ENCODE measurements around the gene TNNI3K. TPM values are rescaled to one million over a fixed set of nuclear protein-coding genes. Genes with fewer than 3 reads are reported as not detected.

The TNNI3K gene
- total RNA-seq, 1 donor from 2014 or later = 3.1 TPM

GRCh38 chr1:74434321-74434720 is 199.1 kb downstream of the TNNI3K start:
- no peak for DNase-seq

- DNase-seq = no peak
Measured at GRCh38 chr1:74436078-74436477, 200.9 kb downstream of the TNNI3K start.

- no peak for DNase-seq
Measured at GRCh38 chr1:74437035-74437434, 201.8 kb downstream of the TNNI3K start.

GRCh38 chr1:74452035-74452434 is 216.8 kb downstream of the TNNI3K start:
- DNase-seq = no peak

- no peak for DNase-seq
Measured at GRCh38 chr1:74453277-74453676, 218.1 kb downstream of the TNNI3K start.

- DNase-seq = no peak
Measured at GRCh38 chr1:74455390-74455789, 220.2 kb downstream of the TNNI3K start.

- no peak for DNase-seq
Measured at GRCh38 chr1:74457253-74457652, 222.1 kb downstream of the TNNI3K start.

GRCh38 chr1:74463333-74463988 is 228.3 kb downstream of the TNNI3K start:
- DNase-seq = no peak

- DNase-seq = no peak
Measured at GRCh38 chr1:74464037-74464436, 228.8 kb downstream of the TNNI3K start.

GRCh38 chr1:74465193-74465681 is 230.1 kb downstream of the TNNI3K start:
- no peak for DNase-seq

- no peak for DNase-seq
Measured at GRCh38 chr1:74467786-74468377, 232.7 kb downstream of the TNNI3K start.

- DNase-seq = peak; percentile 7
Measured at GRCh38 chr1:74468982-74469603, 233.9 kb downstream of the TNNI3K start.

- no peak for DNase-seq
Measured at GRCh38 chr1:74470251-74470650, 235.1 kb downstream of the TNNI3K start.

GRCh38 chr1:74470936-74471335 is 235.7 kb downstream of the TNNI3K start:
- no peak for DNase-seq

GRCh38 chr1:74471470-74471869 is 236.3 kb downstream of the TNNI3K start:
- DNase-seq = no peak

GRCh38 chr1:74474585-74474984 is 239.4 kb downstream of the TNNI3K start:
- no peak for DNase-seq

GRCh38 chr1:74478979-74479378 is 243.8 kb downstream of the TNNI3K start:
- no peak for DNase-seq

GRCh38 chr1:74480068-74480467 is 244.9 kb downstream of the TNNI3K start:
- no peak for DNase-seq

- DNase-seq = no peak
Measured at GRCh38 chr1:74481607-74482006, 246.4 kb downstream of the TNNI3K start.

GRCh38 chr1:74485622-74486021 is 250.4 kb downstream of the TNNI3K start:
- DNase-seq = no peak

- DNase-seq = no peak
Measured at GRCh38 chr1:74486036-74486435, 250.8 kb downstream of the TNNI3K start.

GRCh38 chr1:74496669-74497068 is 261.5 kb downstream of the TNNI3K start:
- DNase-seq = no peak

GRCh38 chr1:74498901-74499300 is 263.7 kb downstream of the TNNI3K start:
- no peak for DNase-seq

- DNase-seq = no peak
Measured at GRCh38 chr1:74502432-74502831, 267.2 kb downstream of the TNNI3K start.
